Loucy (cell line): ENCODE measurements around the gene PCBP2.

Experiments used
- H2AFZ ChIP-seq: fragments of 200-600 bp; sonication (generic); 2 replicates; pipeline ENCODE4 v1.6.0; 2016; ENCODE audit warnings: antibody characterized with exemption, mild to moderate bottlenecking, low read length, moderate library complexity
- H3F3A ChIP-seq: fragments of 200-600 bp; 2 replicates; pipeline ENCODE4 v1.6.0; 2016; ENCODE audit warnings: antibody characterized with exemption, low read depth, mild to moderate bottlenecking
- H3K27me3 ChIP-seq: fragments of 200-600 bp; sonication (generic); 2 replicates; pipeline ENCODE4 v1.6.1; 2014; ENCODE audit warnings: low read length, mild to moderate bottlenecking; ENCODE audit not compliant: insufficient read depth, poor library complexity, severe bottlenecking
- H3K36me3 ChIP-seq: fragments of 200-600 bp; sonication (generic); 2 replicates; pipeline ENCODE4 v1.6.1; 2016; ENCODE audit warnings: low read length; ENCODE audit not compliant: insufficient read depth
- H3K4me1 ChIP-seq: fragments of 200-600 bp; sonication (generic); 2 replicates; pipeline ENCODE4 v1.5.1; 2014; ENCODE audit warnings: low read length, mild to moderate bottlenecking; ENCODE audit not compliant: insufficient read depth, poor library complexity, severe bottlenecking
- H3K4me2 ChIP-seq: fragments of 200-600 bp; sonication (generic); 2 replicates; pipeline ENCODE4 v1.6.0; 2014; ENCODE audit warnings: antibody characterized with exemption, low read length, low read depth, mild to moderate bottlenecking; ENCODE audit not compliant: poor library complexity, severe bottlenecking
- H3K4me3 ChIP-seq: fragments of 200-600 bp; sonication (generic); 2 replicates; pipeline ENCODE4 v1.5.1; 2014; ENCODE audit warnings: low read length, mild to moderate bottlenecking, mixed read lengths; ENCODE audit not compliant: poor library complexity, severe bottlenecking
- H3K79me2 ChIP-seq: fragments of 200-600 bp; sonication (generic); 2 replicates; pipeline ENCODE4 v1.6.1; 2014; ENCODE audit warnings: low read length; ENCODE audit not compliant: insufficient read depth
- H3K9ac ChIP-seq: fragments of 200-600 bp; sonication (generic); 2 replicates; pipeline ENCODE4 v1.6.0; 2014; ENCODE audit warnings: mild to moderate bottlenecking, low read depth, low read length, moderate library complexity; ENCODE audit not compliant: poor library complexity, severe bottlenecking
- H3K9me2 ChIP-seq: fragments of 200-600 bp; sonication (generic); replicated peaks from 2 replicates; pipeline ENCODE4 v1.6.1; 2016; ENCODE audit warnings: low read depth, low read length, mixed read lengths
- H3K9me3 ChIP-seq: fragments of 200-600 bp; sonication (generic); 2 replicates; pipeline ENCODE4 v1.6.1; 2014; ENCODE audit warnings: mild to moderate bottlenecking, antibody characterized with exemption, low read length, low read depth; ENCODE audit not compliant: insufficient read depth
- H4K20me1 ChIP-seq: fragments of 200-600 bp; sonication (generic); 2 replicates; pipeline ENCODE4 v1.6.0; 2014; ENCODE audit warnings: antibody characterized with exemption, low read length, mild to moderate bottlenecking; ENCODE audit not compliant: insufficient read depth, poor library complexity, severe bottlenecking
- EZH2phosphoT487 ChIP-seq: fragments of 200-600 bp; IDR thresholded peaks from 2 replicates; pipeline ENCODE4 v1.6.1; 2018; ENCODE audit warnings: antibody characterized with exemption, mild to moderate bottlenecking, moderate library complexity, borderline replicate concordance
- TF ChIP-seq, protein P1 (sequence below): fragments of 200-600 bp; sonication (generic); conservative IDR thresholded peaks from 2 replicates; pipeline ENCODE4 v1.5.1; 2014; ENCODE audit warnings: mild to moderate bottlenecking, antibody characterized with exemption, low read length

PCBP2 gene

DNA sequence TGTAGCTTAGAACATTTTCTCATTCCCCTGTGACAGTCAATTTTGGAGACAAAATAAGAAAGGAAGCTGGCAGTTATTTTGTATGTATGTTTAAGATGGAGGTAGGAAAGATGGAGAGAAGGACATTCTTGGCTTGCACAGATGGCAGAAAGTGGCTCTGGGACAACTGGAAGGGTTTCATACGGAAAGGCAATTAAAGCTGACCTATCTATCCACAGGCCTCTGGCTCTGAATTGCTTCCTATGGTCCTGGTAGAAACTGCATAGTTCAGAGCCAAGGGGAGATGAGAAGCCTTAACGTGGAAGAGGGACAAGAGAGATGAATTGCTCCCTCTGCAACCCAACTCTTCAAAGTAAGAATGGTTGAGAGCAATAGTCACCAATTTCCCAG, 63.4 kb downstream of the PCBP2 start:
- no peak overlapping the region for H3K4me2 ChIP-seq
- no peaks in the 10 kb centered on the region for H3F3A ChIP-seq
- peaks cover 69% of the 10 kb centered on the region; the same call in 1 of the 2 replicates for H3K36me3 ChIP-seq
- H2AFZ ChIP-seq: no peak overlapping the region
- no peak overlapping the region for H3K9ac ChIP-seq
- TF ChIP-seq EZH2phosphoT487: no peak
- TF ChIP-seq, protein P1, sequence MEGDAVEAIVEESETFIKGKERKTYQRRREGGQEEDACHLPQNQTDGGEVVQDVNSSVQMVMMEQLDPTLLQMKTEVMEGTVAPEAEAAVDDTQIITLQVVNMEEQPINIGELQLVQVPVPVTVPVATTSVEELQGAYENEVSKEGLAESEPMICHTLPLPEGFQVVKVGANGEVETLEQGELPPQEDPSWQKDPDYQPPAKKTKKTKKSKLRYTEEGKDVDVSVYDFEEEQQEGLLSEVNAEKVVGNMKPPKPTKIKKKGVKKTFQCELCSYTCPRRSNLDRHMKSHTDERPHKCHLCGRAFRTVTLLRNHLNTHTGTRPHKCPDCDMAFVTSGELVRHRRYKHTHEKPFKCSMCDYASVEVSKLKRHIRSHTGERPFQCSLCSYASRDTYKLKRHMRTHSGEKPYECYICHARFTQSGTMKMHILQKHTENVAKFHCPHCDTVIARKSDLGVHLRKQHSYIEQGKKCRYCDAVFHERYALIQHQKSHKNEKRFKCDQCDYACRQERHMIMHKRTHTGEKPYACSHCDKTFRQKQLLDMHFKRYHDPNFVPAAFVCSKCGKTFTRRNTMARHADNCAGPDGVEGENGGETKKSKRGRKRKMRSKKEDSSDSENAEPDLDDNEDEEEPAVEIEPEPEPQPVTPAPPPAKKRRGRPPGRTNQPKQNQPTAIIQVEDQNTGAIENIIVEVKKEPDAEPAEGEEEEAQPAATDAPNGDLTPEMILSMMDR: no peak
- no peaks in the 10 kb centered on the region for H3K79me2 ChIP-seq
- no peak overlapping the region for H3K4me3 ChIP-seq
- H3K9me3 ChIP-seq: no peaks in the 10 kb centered on the region
- H3K27me3 ChIP-seq: no peaks in the 10 kb centered on the region
- no peaks in the 10 kb centered on the region for H4K20me1 ChIP-seq
- no peaks in the 10 kb centered on the region for H3K4me1 ChIP-seq
- no peaks in the 10 kb centered on the region for H3K9me2 ChIP-seq

DNA sequence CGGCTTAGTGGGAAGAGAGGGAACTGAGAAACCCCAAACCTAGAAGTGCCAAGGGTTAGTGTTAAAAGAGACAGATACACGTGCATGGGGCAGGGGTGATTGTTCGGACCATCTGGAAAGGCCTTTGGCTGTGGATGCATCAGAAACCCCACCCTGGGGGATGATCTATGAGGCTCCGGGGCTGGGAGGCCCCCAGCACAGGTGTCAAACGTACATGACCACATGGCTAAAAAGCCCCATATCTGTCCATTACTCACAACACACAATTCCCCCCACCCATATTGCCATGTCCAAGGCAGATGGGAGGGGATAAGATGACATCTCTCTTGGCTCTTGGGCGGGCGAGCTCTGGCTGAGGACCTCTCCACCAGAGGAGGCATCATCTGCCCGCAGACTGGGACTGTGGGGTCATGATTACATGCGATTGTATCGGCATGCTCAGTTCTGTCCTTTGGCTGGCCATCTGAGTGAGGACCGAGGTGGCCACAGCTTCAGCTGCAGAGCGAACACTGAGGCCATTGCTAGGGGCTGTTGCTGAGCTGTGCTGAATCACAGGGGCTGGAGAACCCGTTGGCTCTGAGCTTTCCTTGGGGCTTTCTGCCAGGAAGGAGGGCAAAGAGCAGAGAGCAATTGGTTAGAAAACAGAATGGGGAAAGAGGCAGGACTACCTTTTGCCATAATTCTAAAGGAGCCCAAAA, 65.0 kb downstream of the PCBP2 start:
- no peaks in the 10 kb centered on the region for H3K9me3 ChIP-seq
- H3K36me3 ChIP-seq: peaks cover 77% of the 10 kb centered on the region; the same call in 1 of the 2 replicates
- H3K79me2 ChIP-seq: no peaks in the 10 kb centered on the region
- no peaks in the 10 kb centered on the region for H3F3A ChIP-seq
- no peak overlapping the region for H3K4me3 ChIP-seq
- no peaks in the 10 kb centered on the region for H3K27me3 ChIP-seq
- no peak for TF ChIP-seq EZH2phosphoT487
- no peaks in the 10 kb centered on the region for H3K4me1 ChIP-seq
- H3K4me2 ChIP-seq: no peak overlapping the region
- no peaks in the 10 kb centered on the region for H4K20me1 ChIP-seq
- no peak overlapping the region for H3K9ac ChIP-seq
- no peaks in the 10 kb centered on the region for H3K9me2 ChIP-seq
- H2AFZ ChIP-seq: no peak overlapping the region

DNA sequence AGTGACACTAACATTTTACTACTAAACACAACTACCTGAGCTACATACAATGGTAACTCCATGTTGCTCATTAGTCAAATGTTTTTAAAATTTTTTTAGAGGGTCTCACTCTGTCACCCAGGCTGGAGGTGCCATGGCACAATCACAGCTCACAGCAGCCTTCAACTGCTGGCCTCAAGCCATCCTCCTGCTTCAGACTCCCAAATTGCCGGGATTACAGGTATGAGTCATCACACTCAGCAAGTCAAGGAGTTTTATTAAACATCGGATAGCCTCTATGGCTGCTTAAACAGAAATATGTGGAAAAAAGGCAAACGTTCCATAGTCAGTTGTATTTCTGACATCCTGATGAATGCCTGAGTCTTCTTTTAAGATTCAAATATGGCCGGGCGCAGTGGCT, 66.5 kb downstream of the PCBP2 start:
- no peak for TF ChIP-seq EZH2phosphoT487
- TF ChIP-seq, protein P1: no peak
- H4K20me1 ChIP-seq: no peaks in the 10 kb centered on the region
- no peak overlapping the region for H2AFZ ChIP-seq
- no peaks in the 10 kb centered on the region for H3K79me2 ChIP-seq
- H3K4me2 ChIP-seq: no peak overlapping the region
- no peaks in the 10 kb centered on the region for H3F3A ChIP-seq
- H3K27me3 ChIP-seq: no peaks in the 10 kb centered on the region
- no peaks in the 10 kb centered on the region for H3K4me1 ChIP-seq
- no peaks in the 10 kb centered on the region for H3K9me3 ChIP-seq
- no peaks in the 10 kb centered on the region for H3K9me2 ChIP-seq
- no peak overlapping the region for H3K9ac ChIP-seq
- H3K36me3 ChIP-seq: peaks cover 81% of the 10 kb centered on the region; the same call in 1 of the 2 replicates
- no peak overlapping the region for H3K4me3 ChIP-seq

DNA sequence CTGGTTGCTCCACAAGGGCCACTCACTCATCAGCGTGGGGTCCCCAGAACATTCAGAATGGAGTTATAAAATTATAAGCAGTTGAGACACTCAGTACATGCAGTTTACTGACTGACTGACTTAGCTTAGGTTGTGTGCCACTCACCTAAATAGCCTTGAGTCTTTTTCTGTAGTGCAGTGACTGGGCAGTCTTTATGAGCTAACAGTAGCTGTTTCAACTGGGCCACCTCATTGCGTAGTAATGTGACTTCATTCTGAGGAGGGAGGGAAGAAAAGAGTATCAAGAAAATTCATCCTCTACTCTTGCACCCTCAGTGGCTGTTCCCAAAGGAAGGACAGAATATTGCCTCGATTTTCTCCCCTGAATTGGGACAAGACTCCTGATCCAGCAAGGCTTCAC, 71.2 kb downstream of the PCBP2 start:
- Histone ChIP-seq H3K36me3 (peaks cover 54% of the 10 kb centered on the region; the same call in 1 of the 2 replicates), H2AFZ (no peak overlapping the region), H4K20me1 (no peaks in the 10 kb centered on the region), H3K4me3 (no peak overlapping the region), H3K4me2 (no peak overlapping the region), H3K27me3 (no peaks in the 10 kb centered on the region), H3K79me2 (no peaks in the 10 kb centered on the region), H3F3A (no peaks in the 10 kb centered on the region), H3K4me1 (no peaks in the 10 kb centered on the region), H3K9me2 (no peaks in the 10 kb centered on the region), H3K9me3 (no peaks in the 10 kb centered on the region), H3K9ac (no peak overlapping the region)
- no peak for TF ChIP-seq EZH2phosphoT487
- TF ChIP-seq, protein P1: no peak
